Prostate gland (tissue), 2 donors: ENCODE measurements around the gene MRM3. TPM values are rescaled to one million over a fixed set of nuclear protein-coding genes. Genes with fewer than 3 reads are reported as not detected.
"Not testable (repeated sequence)": the region's sequence is repeated elsewhere in the genome, so short reads cannot be mapped to it uniquely, and the experiment has no call there.

Source experiments
- DNase-seq: peaks from one replicate; pipeline ENCODE4 v3.0.0-alpha.2; 2019; ENCODE audit warnings: low spot score
- H3K27ac ChIP-seq, 2 donors: fragments of 200-600 bp; sonication (generic); 2 replicates each; pipeline ENCODE4 v1.5.1; 2017 to 2019
- H3K27me3 ChIP-seq: fragments of 200-600 bp; sonication (generic); replicated peaks from 2 replicates; pipeline ENCODE4 v1.5.1; 2019; ENCODE audit not compliant: insufficient read depth
- H3K36me3 ChIP-seq, 2 donors: fragments of 200-600 bp; sonication (generic); 1 replicate in 1 of 2; 2 replicates in 1 of 2; pipeline versions ENCODE4 v1.5.1 to v1.8.1; 2017 to 2019
- H3K4me1 ChIP-seq: fragments of 200-600 bp; sonication (generic); replicated peaks from 2 replicates; pipeline ENCODE4 v1.5.1; 2019
- H3K4me3 ChIP-seq, 2 donors: fragments of 200-600 bp; sonication (generic); 2 replicates each; pipeline ENCODE4 v1.5.1; 2017 to 2019
- H3K9me3 ChIP-seq: fragments of 200-600 bp; sonication (generic); 2 replicates; pipeline ENCODE4 v1.5.1; 2017
- CTCF ChIP-seq, 4 experiments: fragments of 200-600 bp in 2 of 4; fragments of 450-650 bp in 2 of 4; sonication (generic) in 2 of 4; IDR thresholded peaks; 1 replicate in 3 of 4; 2 replicates in 1 of 4; pipeline ENCODE4 v1.5.1; 2016 to 2019; ENCODE audit warnings: antibody characterized with exemption in 4 of 4, mild to moderate bottlenecking in 2 of 4, moderate library complexity in 2 of 4
- POLR2A ChIP-seq: fragments of 450-650 bp; IDR thresholded peaks from one replicate; pipeline ENCODE4 v1.6.1; 2016; ENCODE audit warnings: antibody characterized with exemption, mild to moderate bottlenecking
- POLR2AphosphoS5 ChIP-seq: sonication (generic); formaldehyde crosslinking; IDR thresholded peaks from one replicate; pipeline ENCODE4 v1.6.1; 2017; ENCODE audit warnings: antibody characterized with exemption
- WGBS: methylation state at CpG from one replicate; pipeline ENCODE4 v1.1.5; 2018; 5-methylcytosine and 5-hydroxymethylcytosine counted together
- intact Hi-C: fragments of 100-400 bp; cut with DNase I; formaldehyde crosslinking; loops from one replicate; pipeline ENCODE4 v1.14.2; 2022
- total RNA-seq, 2 donors: library from RNA; depleted of rRNA; stranded (reverse); fragments of >200 nt; gene quantifications; one replicate each; pipeline ENCODE4 v1.1.0, GENCODE V29; 2016

MRM3 gene
- total RNA-seq, 2 donors from 2014 or later = 15.1 to 22.3 TPM

GRCh38 chr17:830381-830780, 48.2 kb downstream of the MRM3 start:
- intact Hi-C loops = no loop called here

GRCh38 chr17:830950-831349, 48.8 kb downstream of the MRM3 start:
- no peak for DNase-seq
- intact Hi-C loops = no loop called here
- no peaks in the 10 kb centered on the region for H3K36me3 ChIP-seq
- no peaks in the 10 kb centered on the region for H3K9me3 ChIP-seq
- WGBS = 70% methylated on average over 7 of the region's 7 CpGs
- no peak overlapping the region for H3K4me3 ChIP-seq
- no peaks in the 10 kb centered on the region for H3K4me1 ChIP-seq
- no peak overlapping the region for H3K27ac ChIP-seq
- no peaks in the 10 kb centered on the region for H3K27me3 ChIP-seq
- no peak for TF ChIP-seq POLR2AphosphoS5
- no peak for TF ChIP-seq CTCF (IDR thresholded peaks at IDR 0.05)
- no peak for TF ChIP-seq POLR2A

More at GRCh38 chr17:830381-830780, 48.2 kb downstream of the MRM3 start:
- 81% methylated on average over 19 of the region's 19 CpGs for WGBS
- no peak for DNase-seq
- TF ChIP-seq CTCF (IDR thresholded peaks at IDR 0.05) = no peak
- no peak for TF ChIP-seq POLR2AphosphoS5
- TF ChIP-seq POLR2A = no peak
- Histone ChIP-seq H3K4me1 (no peaks in the 10 kb centered on the region), H3K4me3 (no peak overlapping the region), H3K27me3 (no peaks in the 10 kb centered on the region), H3K36me3 (no peaks in the 10 kb centered on the region), H3K9me3 (no peaks in the 10 kb centered on the region), H3K27ac (no peak overlapping the region)

DNA sequence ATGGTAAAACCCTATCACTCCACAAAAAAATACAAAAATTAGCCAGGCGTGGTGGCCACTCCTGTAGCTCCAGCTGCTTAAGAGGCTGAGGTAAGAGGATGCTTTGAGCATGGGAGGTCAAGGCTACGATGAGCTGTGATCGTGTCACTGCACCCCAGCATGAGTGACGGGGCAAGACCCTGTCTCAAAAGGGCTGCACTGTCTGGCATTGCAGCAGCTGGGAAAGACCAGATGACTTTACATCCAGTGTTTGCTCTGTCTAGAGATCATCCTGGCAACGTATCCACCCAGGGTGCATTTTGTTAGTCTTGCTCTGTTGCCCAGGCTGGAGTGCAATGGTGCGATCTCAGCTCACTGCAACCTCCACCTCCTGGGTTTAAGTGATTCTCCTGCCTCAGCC, 52.0 kb downstream of the MRM3 start:
- H3K4me3 ChIP-seq = no peak overlapping the region
- intact Hi-C loops = no loop called here
- no peak for DNase-seq
- WGBS = 93% methylated on average over 6 of the region's 6 CpGs
- H3K27me3 ChIP-seq = no peaks in the 10 kb centered on the region
- no peak overlapping the region for H3K27ac ChIP-seq
- H3K36me3 ChIP-seq = no peaks in the 10 kb centered on the region
- H3K9me3 ChIP-seq = no peaks in the 10 kb centered on the region
- no peaks in the 10 kb centered on the region for H3K4me1 ChIP-seq
- TF ChIP-seq CTCF (IDR thresholded peaks at IDR 0.05) (no peak), POLR2A (no peak), POLR2AphosphoS5 (no peak)

DNA sequence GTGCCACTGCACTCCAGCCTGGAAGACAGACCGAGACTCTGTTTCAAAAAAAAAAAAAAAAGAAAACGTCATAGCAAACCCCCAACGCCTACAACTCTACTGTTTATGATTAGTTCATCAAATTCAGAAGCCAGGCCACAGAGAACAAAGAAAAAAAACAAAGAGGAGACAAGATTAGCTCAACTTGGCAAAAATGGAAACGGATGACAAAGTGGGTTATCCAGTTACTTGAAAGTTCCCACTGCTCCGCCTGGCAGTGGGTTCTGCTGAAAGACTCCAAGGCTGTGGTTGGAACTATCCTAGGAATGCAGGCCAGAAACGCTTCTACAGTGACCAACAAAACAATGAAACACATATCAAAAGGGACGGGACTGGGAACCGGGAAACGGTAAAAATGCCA, 53.1 kb downstream of the MRM3 start:
- no peaks in the 10 kb centered on the region for H3K4me1 ChIP-seq
- H3K27me3 ChIP-seq = no peaks in the 10 kb centered on the region
- TF ChIP-seq POLR2AphosphoS5 = peak; percentile 45
- TF ChIP-seq POLR2A = no peak
- no peaks in the 10 kb centered on the region for H3K9me3 ChIP-seq
- H3K36me3 ChIP-seq = no peaks in the 10 kb centered on the region
- no peak for DNase-seq
- H3K4me3 ChIP-seq = no peak overlapping the region
- 29% methylated on average over 9 of the region's 9 CpGs for WGBS
- H3K27ac ChIP-seq = no peak overlapping the region
- intact Hi-C loops = no loop called here

DNA sequence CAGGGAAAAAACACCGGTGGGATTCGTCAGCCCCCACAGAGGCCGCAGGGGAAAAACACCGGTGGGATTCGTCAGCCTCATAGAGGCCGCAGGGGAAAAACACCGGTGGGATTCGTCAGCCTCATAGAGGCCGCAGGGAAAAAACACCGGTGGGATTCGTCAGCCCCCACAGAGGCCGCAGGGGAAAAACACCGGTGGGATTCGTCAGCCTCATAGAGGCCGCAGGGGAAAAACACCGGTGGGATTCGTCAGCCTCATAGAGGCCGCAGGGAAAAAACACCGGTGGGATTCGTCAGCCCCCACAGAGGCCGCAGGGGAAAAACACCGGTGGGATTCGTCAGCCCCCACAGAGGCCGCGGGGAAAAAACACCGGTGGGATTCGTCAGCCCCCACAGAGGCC, 53.6 kb downstream of the MRM3 start:
- DNase-seq, H3K36me3 ChIP-seq, intact Hi-C loops, H3K27ac ChIP-seq, H3K4me1 ChIP-seq, H3K27me3 ChIP-seq, H3K9me3 ChIP-seq, H3K4me3 ChIP-seq: not testable (repeated sequence)
- 94% methylated on average over 13 of the region's 27 CpGs for WGBS

GRCh38 chr17:836151-836550, 54.0 kb downstream of the MRM3 start:
- WGBS = 92% methylated on average over 9 of the region's 9 CpGs
- TF ChIP-seq POLR2A (no peak), CTCF (IDR thresholded peaks at IDR 0.05) (no peak), POLR2AphosphoS5 (no peak)
- intact Hi-C loops = no loop called here
- H3K9me3 ChIP-seq = no peaks in the 10 kb centered on the region
- H3K4me3 ChIP-seq = no peak overlapping the region
- no peak overlapping the region for H3K27ac ChIP-seq
- H3K27me3 ChIP-seq = no peaks in the 10 kb centered on the region
- no peaks in the 10 kb centered on the region for H3K36me3 ChIP-seq
- no peaks in the 10 kb centered on the region for H3K4me1 ChIP-seq
- DNase-seq = no peak
